NCI-H345 treated with DMSO at 0.1 percent for 48 hours (cell line): ENCODE measurements around the gene ATXN7L1.
"Not testable (repeated sequence)": the region's sequence is repeated elsewhere in the genome, so short reads cannot be mapped to it uniquely, and the experiment has no call there.

Experiments used
- DNase-seq: peaks from one replicate; lab custom pipeline; 2025; ENCODE audit not compliant: unreplicated experiment; lab: John Stamatoyannopoulos, UW

Gene ATXN7L1

DNA sequence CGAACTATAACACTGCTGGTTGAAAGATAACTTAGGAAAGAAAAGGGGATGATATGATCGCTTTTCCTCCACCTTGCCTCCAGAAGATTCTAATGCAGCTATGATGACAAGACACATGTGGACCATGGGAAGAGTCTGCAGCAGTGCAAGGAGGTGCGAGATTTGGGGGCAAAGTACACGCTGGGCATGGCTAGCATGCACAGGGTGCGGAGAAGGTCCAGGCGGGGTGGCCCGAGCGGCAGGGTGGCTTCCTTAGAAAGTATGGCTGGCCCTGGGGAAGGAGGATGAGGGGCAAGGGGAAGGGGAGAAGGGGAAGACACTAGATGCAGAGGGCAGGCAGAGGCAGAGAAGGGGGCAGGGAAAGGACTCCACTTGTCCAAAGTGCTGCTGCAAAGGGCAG, 15.6 kb downstream of the ATXN7L1 start:
- DNase-seq, result no peak

DNA sequence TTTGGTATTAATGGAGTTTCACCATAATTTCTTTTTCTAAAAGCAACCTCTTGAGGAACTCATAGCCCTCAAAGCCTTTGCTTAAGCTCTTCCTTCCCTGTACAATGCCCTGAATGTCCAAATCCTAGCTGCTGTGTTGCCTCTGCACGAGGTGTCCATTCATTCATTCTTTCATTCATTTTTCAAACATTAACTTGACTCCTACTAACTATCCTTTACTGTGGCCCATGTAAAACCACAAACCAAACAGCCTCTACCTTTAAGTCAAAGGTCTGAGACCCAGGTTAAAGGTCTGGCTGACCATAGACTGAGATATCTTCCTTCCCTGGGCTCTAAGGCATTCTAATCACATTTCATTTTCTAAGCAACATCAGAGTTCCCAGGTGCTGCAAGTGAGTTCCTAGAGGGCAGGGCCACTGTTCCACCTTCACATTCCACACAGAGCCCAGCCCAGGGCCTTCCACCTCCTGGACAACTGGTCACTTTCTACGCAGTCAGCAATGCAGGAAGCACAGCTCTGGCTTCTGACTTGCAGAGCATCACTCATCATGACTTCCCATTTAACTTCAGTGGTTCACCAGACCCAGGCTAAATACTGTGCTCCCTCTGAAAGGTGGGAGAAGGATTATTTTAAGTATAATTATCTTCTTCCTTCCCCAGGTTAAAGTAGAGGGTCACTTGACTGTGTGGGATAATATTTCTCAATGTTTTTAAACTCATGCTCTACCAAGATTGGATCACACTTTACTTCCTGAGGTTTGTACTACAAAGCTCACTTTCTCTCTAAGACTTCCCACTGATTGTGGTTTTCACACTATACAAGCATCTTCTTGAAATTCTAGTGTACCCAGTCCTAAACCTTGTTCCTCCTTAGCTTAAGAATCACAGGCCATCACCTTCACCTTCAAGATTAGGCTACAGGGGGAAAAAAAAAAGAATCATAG, 19.1 kb downstream of the ATXN7L1 start:
- DNase-seq, result no peak

DNA sequence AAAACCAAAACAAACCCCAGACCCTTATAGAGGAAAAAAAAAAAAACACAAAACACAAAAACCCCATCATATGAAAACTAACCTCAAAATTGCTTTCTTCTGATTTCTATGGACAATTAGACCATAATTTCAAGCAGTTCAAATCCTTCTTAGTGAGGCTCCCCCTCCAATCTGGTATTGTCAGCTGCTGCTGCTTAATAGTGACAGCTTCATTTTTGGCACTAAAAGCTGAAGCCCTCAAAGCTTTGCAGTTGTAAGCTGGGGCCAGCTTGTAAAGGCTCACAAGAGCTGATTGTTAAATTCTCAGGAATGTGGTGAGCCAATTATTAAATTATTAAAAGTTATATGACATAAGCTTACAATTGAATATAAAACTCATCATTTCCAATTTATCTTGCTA, 21.9 kb downstream of the ATXN7L1 start:
- DNase-seq, result no peak

DNA sequence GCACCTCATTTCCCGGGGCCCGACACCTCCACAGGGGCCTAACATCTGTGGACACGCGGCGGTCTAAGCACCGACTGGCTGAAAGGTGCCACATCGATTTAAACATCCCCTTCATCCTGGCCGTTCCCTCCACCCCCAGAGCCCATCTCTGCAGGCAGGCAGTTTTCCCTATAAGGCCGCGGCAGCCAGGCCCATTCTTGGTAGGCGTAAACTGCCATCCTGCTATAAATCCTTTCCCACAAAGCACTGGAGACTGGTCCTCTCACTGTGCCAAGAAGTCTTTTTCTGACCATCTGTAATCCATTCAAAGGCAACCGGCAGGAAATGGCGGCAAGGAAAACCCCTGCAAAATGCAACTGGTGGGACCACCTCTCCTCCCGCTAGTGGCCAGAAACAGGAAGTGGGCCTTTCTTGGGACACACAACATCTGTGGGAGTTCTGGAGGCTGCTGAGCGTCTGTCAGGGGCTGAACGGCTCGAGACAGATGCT, 22.4 kb downstream of the ATXN7L1 start:
- no peak for DNase-seq

DNA sequence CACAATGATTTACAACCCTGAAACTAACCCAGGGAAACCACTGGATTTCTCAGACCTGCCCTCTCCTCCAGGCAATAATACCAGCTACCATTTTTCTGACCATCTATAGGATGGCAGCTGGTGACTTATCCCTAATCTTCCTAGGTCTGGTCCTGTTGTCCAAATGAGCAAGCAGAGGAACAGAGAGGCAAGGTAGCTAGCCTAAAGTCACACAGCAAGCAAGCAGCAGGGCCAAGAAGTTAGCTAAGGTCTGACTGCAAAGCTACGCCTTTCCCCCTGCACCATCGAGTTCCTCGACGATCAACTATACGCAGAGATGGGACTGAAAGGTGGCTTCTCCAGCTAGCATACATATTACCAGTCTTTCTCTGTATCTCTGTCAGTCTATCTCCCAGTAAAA, 25.3 kb downstream of the ATXN7L1 start:
- no peak for DNase-seq

DNA sequence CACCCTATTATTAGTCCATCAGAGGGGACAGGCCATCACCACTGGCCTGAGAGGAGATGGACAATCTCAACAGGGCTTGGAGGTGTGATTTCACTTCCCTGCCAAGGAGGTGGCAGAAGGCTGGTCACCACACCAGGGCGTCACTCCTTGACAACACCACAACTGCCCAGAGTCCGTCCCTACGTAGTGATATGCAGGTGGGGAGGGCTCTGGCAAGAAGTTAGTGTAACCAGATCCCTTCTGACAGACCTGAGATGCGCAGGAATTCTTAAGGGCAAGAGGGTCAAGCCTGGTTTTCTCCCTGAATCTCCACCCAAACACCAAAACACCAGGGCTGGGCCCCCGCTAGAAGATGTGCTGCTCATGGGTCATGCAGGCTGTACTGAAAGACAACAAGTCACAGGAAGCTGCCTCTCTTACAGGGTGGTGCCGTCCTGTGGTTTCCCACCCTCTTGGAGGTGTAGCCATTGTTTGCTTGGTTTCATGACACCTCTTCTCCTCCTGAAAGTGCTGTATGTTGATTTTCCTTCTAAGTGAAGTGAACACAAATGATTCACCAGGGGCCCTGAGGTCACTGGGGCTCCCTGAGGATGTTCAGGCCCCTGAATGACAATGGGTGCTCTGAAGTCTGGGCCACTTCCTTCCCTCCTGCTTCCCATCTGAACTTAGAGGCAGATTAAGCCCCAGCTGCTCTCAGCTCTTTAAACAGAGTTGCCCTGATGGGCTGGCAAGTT, 27.1 kb downstream of the ATXN7L1 start:
- DNase-seq, result no peak

DNA sequence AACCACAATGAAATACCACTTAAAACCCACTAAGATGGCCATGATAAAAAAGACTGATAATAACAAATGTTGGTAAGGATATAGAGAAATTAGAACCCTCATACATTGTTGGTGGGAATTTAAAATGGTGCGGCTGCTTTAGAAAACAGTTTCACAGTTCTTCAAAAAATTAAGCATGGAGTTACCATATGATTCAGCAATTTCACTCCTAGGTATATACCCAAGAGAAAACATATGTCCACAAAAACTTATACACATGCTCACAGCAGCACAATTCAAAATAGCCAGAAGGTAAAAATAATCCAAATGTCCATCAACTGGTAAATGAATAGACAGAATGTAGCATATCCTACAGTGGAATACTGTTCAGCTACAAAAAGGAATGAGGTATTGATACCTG, 30.0 kb downstream of the ATXN7L1 start:
- no peak for DNase-seq

DNA sequence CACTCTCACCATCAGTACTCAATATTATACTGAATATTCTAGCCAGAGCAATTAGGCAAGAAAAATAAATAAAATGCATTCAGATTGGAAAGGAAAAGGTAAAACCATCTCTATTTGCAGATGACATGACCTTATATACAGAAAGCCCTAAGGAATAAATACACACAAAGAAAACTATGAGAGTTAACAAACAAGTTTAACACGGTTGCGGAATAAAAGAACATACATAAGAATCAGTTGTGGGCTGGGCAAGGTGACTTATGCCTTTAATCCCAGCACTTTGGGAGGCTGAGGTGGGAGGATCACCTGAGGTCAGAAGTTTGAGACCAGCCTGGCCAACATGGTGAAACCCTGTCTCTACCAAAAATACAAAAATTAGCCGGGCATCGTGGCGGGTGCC, 31.7 kb downstream of the ATXN7L1 start:
- not testable (repeated sequence) for DNase-seq

DNA sequence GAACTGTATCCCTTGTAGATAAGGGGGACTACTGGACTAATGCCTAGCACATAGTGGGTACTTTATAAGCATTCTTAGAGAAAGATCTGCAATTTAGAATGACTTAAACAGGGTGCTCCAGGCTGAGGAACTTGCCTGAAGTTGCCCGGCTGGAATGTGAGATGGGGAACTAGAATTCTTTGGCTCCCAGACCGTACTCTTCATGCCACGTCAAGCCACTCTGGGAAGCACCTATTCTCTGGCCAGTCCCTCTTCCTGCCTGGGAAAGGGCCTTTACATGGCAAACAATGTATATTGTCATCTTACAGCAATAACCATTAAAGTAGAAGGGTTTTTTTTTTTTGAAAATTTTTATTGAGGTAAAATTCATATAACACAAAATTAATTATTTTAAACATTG, 34.5 kb downstream of the ATXN7L1 start:
- DNase-seq, result no peak

DNA sequence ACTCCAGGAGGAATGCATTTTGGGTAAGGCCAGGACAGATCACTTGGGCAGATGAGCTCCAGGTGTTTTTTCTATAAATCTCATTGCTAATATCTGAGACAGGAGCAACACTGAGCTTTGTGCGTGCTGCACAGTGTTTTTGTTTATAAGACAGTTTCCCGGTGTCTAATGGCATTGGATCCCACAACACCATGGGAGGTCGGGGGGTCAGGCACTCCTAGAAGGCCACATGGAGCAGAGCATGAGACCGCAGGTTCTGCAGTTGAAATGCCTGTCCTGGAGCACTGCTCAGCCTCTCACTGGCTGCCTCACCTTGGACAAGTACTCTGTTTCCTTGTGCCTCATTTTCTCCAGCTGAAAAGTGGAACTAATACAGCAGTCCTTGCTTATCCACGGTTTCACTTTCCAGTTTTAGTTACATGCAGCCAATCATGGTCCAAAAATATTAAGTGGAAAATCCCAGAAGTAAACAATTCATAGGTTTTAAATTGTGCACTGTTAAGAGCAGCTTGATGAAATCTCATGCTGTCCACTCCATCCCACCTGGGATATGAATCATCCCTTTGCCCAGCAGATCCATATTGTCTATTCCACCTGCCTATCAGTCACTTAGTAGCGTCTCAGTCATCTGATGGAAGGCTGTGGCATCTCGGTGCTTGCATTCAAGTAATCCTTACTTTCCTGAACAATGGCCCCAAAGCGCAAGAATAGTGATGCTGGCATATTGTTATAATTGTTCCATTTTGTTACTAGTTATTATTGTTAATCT, 35.2 kb downstream of the ATXN7L1 start:
- no peak for DNase-seq

DNA sequence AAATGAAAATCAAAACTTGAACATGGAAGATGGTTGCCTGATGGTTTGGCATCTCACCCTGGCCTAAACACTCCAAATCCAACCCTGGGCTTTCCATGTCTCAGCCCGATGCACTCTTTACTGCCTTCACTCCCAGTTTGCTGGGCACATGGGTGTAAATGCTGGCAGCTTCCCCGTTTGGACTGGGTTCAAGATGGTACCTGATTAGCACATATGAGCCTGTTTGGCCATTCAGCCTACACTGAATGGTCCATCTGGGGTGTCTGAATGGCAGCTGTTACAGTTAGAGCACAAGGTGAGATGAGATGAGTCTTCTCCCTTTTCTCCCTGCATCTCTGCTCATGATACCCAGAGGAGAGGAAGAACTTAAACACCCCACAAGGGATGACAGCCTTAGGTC, 37.1 kb downstream of the ATXN7L1 start:
- no peak for DNase-seq

DNA sequence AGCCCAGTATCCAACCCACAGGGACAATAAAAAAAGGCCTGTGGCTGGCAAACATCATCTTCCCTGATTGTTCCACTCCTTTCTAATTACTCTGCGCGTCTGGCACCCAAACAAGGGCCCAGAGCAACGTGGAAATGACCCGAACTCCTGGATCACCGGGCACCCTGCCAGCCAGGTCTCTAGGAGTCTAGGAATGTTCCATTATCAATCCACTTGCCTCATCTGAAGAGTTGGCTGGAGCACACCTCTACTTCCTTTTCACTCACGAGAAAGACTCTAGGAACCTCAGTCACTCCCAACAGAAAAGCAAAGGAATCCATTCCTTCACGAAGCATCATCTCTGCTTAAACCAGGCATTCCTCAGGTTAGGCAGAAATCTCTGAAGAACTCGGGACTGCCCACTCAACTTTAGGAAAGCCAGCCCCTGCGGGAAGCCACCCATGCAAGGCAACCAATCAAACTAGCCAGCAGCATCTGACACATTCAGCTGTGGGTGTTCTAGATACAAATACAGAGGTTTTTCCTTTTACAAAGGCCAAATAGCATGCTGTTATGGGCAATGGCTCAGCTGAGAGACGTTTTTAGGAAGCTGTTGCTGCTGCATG, 37.7 kb downstream of the ATXN7L1 start:
- DNase-seq, result no peak

DNA sequence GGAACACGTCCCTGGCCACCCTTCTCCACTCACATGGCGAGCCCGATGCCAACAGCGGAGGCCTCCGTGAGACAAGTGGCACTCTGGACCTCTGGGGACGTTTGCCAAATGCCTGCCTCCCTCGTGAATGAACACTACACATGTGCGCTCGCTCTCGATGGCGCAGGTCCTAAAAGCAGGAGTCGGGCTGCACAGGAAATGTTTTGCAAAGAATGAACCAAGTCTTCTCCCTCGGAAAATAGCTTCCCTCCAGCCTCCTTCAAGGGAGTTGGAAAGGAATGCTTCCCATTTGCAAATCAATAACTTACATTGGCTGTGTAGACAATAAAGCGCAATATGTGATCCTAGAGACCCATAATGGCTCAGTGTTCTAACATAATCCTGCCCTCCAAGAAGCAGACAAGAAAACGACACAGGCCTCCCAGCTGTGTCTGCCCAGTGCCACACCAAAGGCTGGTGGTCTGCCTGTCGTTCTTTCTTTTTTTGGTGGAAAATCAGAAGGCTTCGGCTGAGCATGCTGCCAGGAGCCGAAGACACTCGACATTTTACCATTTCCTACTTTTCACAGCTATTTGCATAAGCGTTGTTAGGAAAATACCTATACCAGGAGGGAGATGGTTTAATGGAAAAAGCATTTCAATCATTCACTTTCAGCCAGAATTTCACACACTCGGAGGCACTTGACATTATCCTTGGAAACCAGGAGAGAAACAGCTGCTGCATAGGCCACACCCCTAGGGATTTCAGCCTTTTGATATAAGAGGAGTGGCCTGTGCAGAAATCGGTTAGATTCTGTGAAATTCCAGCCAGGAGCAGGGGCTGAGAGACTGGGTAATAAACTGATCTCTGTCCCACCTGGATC, 38.4 kb downstream of the ATXN7L1 start:
- peak; percentile 5 for DNase-seq

DNA sequence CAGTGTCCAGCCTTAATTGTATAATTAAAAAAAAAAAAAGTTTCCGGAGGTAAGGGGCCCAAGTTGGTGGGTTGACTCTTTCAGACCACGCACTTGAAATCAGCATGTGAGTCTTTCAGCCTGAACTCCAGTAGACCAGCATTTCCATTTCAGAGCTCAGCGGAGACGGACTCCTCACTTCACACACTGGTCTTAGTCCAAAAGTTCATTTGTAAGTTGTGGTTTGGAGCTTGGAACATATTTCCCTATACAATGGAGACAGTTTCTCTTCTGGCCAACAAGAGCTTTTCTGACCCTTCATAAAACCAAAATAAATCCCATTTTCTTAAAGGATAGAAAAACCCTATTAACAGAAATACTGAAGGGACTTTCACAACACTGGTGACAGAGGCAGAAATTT, 41.0 kb downstream of the ATXN7L1 start:
- DNase-seq, result no peak

DNA sequence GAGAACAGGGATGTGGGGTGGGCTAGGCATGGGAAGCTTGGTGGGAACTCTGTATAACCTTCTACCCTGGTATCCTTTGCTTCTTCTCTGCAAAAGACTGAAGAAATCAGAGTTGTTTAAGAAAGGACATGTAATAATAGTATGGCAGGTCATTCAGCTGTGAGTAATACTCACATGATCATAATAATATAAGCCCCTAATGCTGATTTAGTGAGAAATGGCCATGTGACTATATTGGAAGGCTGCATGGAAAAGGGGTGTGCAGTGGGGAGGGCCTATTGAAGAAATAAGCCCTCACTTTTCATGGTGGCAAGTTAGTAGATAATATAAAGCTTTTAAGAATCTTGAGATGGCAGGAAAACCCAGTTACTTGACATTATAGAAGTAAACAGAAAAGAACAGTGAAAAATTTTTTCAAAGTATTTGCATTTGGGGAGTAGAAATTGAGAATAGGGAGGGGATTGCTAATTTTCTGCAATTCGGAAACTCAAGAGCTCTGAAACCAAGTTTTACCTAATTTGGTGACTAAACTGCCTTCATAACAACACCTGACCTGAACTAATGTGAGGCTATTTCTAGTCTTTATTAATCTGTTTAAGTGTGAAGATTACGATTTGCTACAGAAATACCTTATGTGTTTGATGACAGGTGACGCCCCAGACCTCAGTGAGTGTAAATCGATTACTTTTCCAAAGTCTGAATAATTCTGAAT, 44.4 kb downstream of the ATXN7L1 start:
- no peak for DNase-seq

DNA sequence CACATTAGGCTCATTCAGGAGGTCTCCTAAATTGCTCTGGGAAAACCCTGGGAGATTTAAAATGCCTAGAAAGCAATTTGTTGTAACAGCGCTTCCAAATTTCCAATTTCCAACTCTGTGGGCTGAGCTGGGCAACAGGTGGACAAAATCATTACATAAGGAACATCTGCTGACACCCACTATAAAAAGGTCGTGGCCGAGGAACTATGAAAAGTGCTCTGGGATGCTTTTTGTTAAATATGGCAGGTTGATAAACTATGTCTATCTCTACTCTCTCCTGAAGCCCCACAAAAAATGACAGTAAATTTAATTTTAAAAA, 45.1 kb downstream of the ATXN7L1 start:
- no peak for DNase-seq

DNA sequence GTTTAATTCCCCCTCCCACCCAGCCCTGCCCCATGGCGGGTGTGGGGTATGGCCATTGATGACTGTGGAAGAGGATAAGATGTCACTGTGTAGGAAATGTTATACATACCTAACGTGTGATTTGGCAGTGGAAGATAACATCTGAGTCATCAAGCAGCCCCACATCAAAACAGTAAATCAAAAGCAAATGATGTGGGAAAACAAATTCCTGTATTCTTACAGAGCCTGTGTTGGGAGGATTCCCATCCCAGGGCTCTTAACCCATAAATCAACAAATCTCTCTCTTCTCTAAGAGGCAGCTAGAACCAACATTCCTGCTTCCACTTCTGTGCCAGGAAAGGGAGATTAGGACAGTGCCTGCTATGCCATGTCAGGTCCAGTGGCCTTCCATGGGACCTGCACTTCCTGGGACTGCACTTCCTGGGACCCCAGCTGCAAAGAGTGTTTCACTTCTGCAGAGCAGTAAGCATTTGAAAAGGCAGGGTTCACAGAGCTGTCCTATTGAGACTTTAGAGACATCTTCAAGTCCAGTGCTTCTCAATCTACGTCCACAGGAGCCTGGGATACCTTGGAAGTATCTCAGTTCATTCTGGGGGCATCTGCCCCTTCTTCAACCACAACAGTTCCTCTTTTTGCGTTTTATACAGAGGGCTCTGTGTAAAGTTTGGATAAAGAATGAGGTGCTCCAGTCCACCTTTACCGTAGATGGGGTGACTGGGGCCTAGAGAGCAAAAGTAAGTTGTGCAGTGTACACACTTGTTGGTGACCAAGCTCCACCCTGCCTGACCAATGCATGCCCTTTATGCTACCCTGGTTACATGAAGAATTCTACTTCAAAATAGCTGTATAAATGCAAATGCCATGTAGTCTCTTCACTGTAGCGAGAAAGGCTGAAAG, 45.7 kb downstream of the ATXN7L1 start:
- DNase-seq, result no peak

DNA sequence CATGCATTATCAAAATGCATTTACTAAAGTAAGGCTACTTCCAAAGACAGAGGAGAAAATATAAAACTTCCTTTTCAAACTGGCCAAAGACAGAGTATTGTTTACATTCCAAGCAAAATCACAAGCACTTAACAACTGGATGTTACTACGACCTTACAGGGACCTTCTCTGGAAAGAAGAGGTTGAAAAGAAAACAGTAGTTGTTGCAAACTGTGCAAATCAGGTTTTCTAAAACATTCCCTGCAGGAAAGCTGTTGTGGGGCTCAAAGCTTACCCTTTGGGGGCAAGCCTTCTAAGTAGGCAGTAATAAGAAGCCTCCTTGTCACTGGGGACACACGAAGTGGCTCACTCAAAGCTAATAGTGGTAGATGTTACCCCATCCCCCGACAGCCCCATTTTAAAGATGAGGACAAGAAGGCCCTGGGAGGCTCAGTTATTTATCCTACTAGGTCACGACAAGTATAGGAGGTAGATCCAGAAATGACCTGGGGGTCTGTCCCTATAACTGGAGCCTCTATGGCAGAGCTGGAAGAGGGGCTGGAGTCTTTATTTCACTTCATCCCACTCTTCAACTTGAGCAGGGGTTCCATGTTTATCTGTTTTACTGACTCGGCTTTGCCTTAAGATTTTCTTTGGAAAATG, 46.6 kb downstream of the ATXN7L1 start:
- no peak for DNase-seq
